HG03139 (cell line): Measurements from ENCODE around the gene ATG5.

Source experiments
- ATAC-seq: cut with Tn5 transposase; IDR thresholded peaks from one replicate; pipeline ENCODE4 v1.9.1; 2021; ENCODE audit not compliant: unreplicated experiment

The ATG5 gene

GRCh38 chr6:106226676-106227075, 98.9 kb downstream of the ATG5 start:
- no peak for ATAC-seq

- no peak for ATAC-seq
These were observed 100.0 kb downstream of the ATG5 start for GRCh38 chr6:106225581-106225980.

GRCh38 chr6:106223300-106223930, 102.1 kb downstream of the ATG5 start:
- no peak for ATAC-seq

- ATAC-seq = no peak
These were observed 105.1 kb downstream of the ATG5 start for GRCh38 chr6:106220485-106220884.

GRCh38 chr6:106216527-106216926, 109.0 kb downstream of the ATG5 start:
- no peak for ATAC-seq

- no peak for ATAC-seq
These were observed 110.0 kb downstream of the ATG5 start for GRCh38 chr6:106215608-106216007.

- ATAC-seq = no peak
These were observed 111.0 kb downstream of the ATG5 start for GRCh38 chr6:106214531-106214930.

GRCh38 chr6:106213660-106214289, 111.8 kb downstream of the ATG5 start:
- no peak for ATAC-seq

- no peak for ATAC-seq
These were observed 113.0 kb downstream of the ATG5 start for GRCh38 chr6:106212576-106212975.

GRCh38 chr6:106206905-106207304, 118.7 kb downstream of the ATG5 start:
- ATAC-seq = no peak

- no peak for ATAC-seq
These were observed 120.6 kb downstream of the ATG5 start for GRCh38 chr6:106204961-106205360.

GRCh38 chr6:106199998-106200397, 125.6 kb downstream of the ATG5 start:
- ATAC-seq = no peak

GRCh38 chr6:106199331-106199730, 126.2 kb downstream of the ATG5 start:
- no peak for ATAC-seq

- ATAC-seq = no peak
These were observed 128.1 kb downstream of the ATG5 start for GRCh38 chr6:106197441-106197840.

GRCh38 chr6:106194949-106195921, 130.3 kb downstream of the ATG5 start:
- no peak for ATAC-seq

- ATAC-seq = no peak
These were observed 132.7 kb downstream of the ATG5 start for GRCh38 chr6:106192824-106193223.

- no peak for ATAC-seq
These were observed 137.3 kb downstream of the ATG5 start for GRCh38 chr6:106188104-106188794.

GRCh38 chr6:106187424-106187982, 138.1 kb downstream of the ATG5 start:
- ATAC-seq = no peak

GRCh38 chr6:106186714-106187113, 138.8 kb downstream of the ATG5 start:
- ATAC-seq = no peak

GRCh38 chr6:106186172-106186571, 139.4 kb downstream of the ATG5 start:
- ATAC-seq = no peak

GRCh38 chr6:106185615-106186014, 139.9 kb downstream of the ATG5 start:
- no peak for ATAC-seq
